Calu3 (cell line): ENCODE measurements around the gene MARCKSL1. TPM values are rescaled to one million over a fixed set of nuclear protein-coding genes. Genes with fewer than 3 reads are reported as not detected.

Source experiments
- BruUV-seq: library from RNA; stranded (reverse); fragments of 400-500 nt; replicated peaks from 2 replicates; lab custom pipeline; 2021; lab: Mats Ljungman, UMichigan
- CTCF ChIA-PET: fragments of 300-600 bp; sonication (Branson Sonifier 250); formaldehyde crosslinking; loops from one replicate; lab custom pipeline; 2022; ENCODE audit warnings: antibody characterized with exemption; lab: Charles Lee
- DNase-seq: peaks from one replicate; pipeline ENCODE4 v3.0.0; 2022
- H3K27ac Mint-ChIP-seq: one replicate; pipeline ENCODE4 v1.8.0; 2022; ENCODE audit warnings: mixed read lengths; ENCODE audit not compliant: unreplicated experiment
- H3K27me3 Mint-ChIP-seq: one replicate; pipeline ENCODE4 v1.8.0; 2022; ENCODE audit warnings: mixed read lengths; ENCODE audit not compliant: unreplicated experiment
- H3K36me3 Mint-ChIP-seq: one replicate; pipeline ENCODE4 v1.8.0; 2022; ENCODE audit warnings: mild to moderate bottlenecking, moderate library complexity, mixed read lengths; ENCODE audit not compliant: insufficient read depth, unreplicated experiment
- H3K4me1 Mint-ChIP-seq: one replicate; pipeline ENCODE4 v1.8.0; 2022; ENCODE audit warnings: mild to moderate bottlenecking, low read depth, mixed read lengths; ENCODE audit not compliant: unreplicated experiment
- H3K4me3 Mint-ChIP-seq: one replicate; pipeline ENCODE4 v1.8.0; 2022; ENCODE audit warnings: mild to moderate bottlenecking, low read depth, moderate library complexity, mixed read lengths; ENCODE audit not compliant: unreplicated experiment
- H3K9me3 Mint-ChIP-seq: one replicate; pipeline ENCODE4 v1.8.0; 2022; ENCODE audit warnings: low read depth, mixed read lengths; ENCODE audit not compliant: unreplicated experiment
- CTCF ChIP-seq: fragments of 200-600 bp; IDR thresholded peaks from one replicate; pipeline ENCODE4 v1.8.0; 2022; ENCODE audit warnings: antibody characterized with exemption; ENCODE audit not compliant: unreplicated experiment
- intact Hi-C: fragments of 100-400 bp; cut with micrococcal nuclease; formaldehyde crosslinking; loops from one replicate; pipeline ENCODE4 v1.10.0; 2022; ENCODE audit not compliant: unreplicated experiment
- total RNA-seq: library from RNA; stranded (reverse); gene quantifications from 2 replicates; pipeline ENCODE4 v1.2.3, GENCODE V29; 2022

The MARCKSL1 gene
- total RNA-seq, 1 experiment from 2014 or later, result 169 TPM

GRCh38 chr1:32353886-32354570, 18.0 kb upstream of the MARCKSL1 start:
- Mint-ChIP-seq H3K4me1 (peaks cover 13% of the 10 kb centered on the region), H3K4me3 (no peak overlapping the region), H3K27me3 (no peaks in the 10 kb centered on the region), H3K27ac (no peak overlapping the region), H3K9me3 (no peaks in the 10 kb centered on the region), H3K36me3 (peaks cover 33% of the 10 kb centered on the region)
- intact Hi-C loops, result no loop called here
- BruUV-seq, result no TSS peak
- no peak for TF ChIP-seq CTCF
- CTCF ChIA-PET, result interaction anchor here (0.5 kb wide), 1 partner anchor 258 kb away, joined by 3 read pairs; no protein-coding TSS in a partner anchor
- DNase-seq, result no peak

GRCh38 chr1:32353431-32353830, 17.4 kb upstream of the MARCKSL1 start:
- DNase-seq, result no peak
- intact Hi-C loops, result no loop called here
- peaks cover 13% of the 10 kb centered on the region for H3K4me1 Mint-ChIP-seq
- peak overlapping the region; percentile 70 for H3K4me3 Mint-ChIP-seq
- H3K36me3 Mint-ChIP-seq, result peaks cover 33% of the 10 kb centered on the region
- H3K9me3 Mint-ChIP-seq, result no peaks in the 10 kb centered on the region
- CTCF ChIA-PET, result interaction anchor here (0.5 kb wide), 1 partner anchor 257 kb away, joined by 3 read pairs; no protein-coding TSS in a partner anchor
- TF ChIP-seq CTCF, result no peak
- BruUV-seq, result no TSS peak
- H3K27me3 Mint-ChIP-seq, result no peaks in the 10 kb centered on the region
- H3K27ac Mint-ChIP-seq, result peak overlapping the region; percentile 8

GRCh38 chr1:32352831-32353383, 16.9 kb upstream of the MARCKSL1 start:
- peak overlapping the region; percentile 70 for H3K4me3 Mint-ChIP-seq
- peaks cover 13% of the 10 kb centered on the region for H3K4me1 Mint-ChIP-seq
- H3K9me3 Mint-ChIP-seq, result no peaks in the 10 kb centered on the region
- CTCF ChIA-PET, result no interaction called here
- no TSS peak for BruUV-seq
- DNase-seq, result no peak
- H3K36me3 Mint-ChIP-seq, result peaks cover 33% of the 10 kb centered on the region
- no peaks in the 10 kb centered on the region for H3K27me3 Mint-ChIP-seq
- no peak for TF ChIP-seq CTCF
- intact Hi-C loops, result no loop called here
- peak overlapping the region; percentile 35 for H3K27ac Mint-ChIP-seq

DNA sequence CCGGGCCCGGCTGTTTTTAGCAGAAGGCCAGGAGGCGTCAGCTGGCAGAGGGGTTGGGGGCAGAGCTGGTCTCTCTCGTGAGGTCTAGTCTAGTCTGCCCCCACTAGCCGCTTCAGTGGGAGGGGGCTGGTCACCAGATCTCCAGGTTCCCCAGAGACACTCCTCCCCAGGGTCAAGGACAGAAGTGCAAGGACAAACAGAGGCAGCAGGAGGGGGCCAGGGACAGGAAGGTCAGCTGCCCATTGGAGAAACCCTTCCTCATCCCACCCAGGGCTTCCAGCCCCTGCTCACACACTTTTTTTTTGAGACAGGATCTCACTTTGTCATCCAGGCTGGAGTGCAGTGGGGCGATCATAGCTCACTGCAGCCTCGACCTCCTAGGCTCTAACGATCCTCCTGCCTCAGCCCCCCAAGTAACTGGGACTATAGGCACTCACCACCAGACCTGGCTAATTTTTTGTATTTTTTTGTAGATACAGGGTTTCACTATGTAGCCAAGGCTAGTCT, 16.3 kb upstream of the MARCKSL1 start:
- no peaks in the 10 kb centered on the region for H3K27me3 Mint-ChIP-seq
- H3K27ac Mint-ChIP-seq, result peak overlapping the region; percentile 35
- CTCF ChIA-PET, result no interaction called here
- H3K9me3 Mint-ChIP-seq, result no peaks in the 10 kb centered on the region
- peak overlapping the region; percentile 70 for H3K4me3 Mint-ChIP-seq
- DNase-seq, result no peak
- intact Hi-C loops, result no loop called here
- TF ChIP-seq CTCF, result no peak
- peaks cover 34% of the 10 kb centered on the region for H3K36me3 Mint-ChIP-seq
- BruUV-seq, result TSS peak; percentile 22
- peaks cover 13% of the 10 kb centered on the region for H3K4me1 Mint-ChIP-seq
